WTC11 (cell line): ENCODE results near the gene KAT6B. TPM values are rescaled to one million over a fixed set of nuclear protein-coding genes. Genes with fewer than 3 reads are reported as not detected.

Source experiments
- ATAC-seq: fragments of 200-7000 bp; cut with Tn5 transposase; 2 replicates; pipeline ENCODE4 v1.10.0; 2021; ENCODE audit warnings: mild to moderate bottlenecking, moderate library complexity
- CTCF ChIA-PET: fragments of 300-600 bp; sonication (Branson Sonifier 250); formaldehyde crosslinking; loops from one replicate; lab custom pipeline; 2021; ENCODE audit warnings: antibody characterized with exemption; lab: Charles Lee
- POLR2A ChIA-PET: fragments of 350-600 bp; sonication (Branson Sonifier 250); formaldehyde crosslinking; loops from one replicate; lab custom pipeline; 2021; ENCODE audit warnings: antibody characterized with exemption; lab: Charles Lee
- DNase-seq: peaks from one replicate; pipeline ENCODE4 v3.0.0; 2021; ENCODE audit warnings: low spot score
- H3K27ac Mint-ChIP-seq: 2 replicates; pipeline ENCODE4 v1.8.0; 2021; ENCODE audit warnings: mixed read lengths
- H3K27me3 Mint-ChIP-seq: 2 replicates; pipeline ENCODE4 v1.8.0; 2021; ENCODE audit warnings: low read depth, mild to moderate bottlenecking, moderate library complexity, mixed read lengths
- H3K36me3 Mint-ChIP-seq: 2 replicates; pipeline ENCODE4 v1.8.0; 2021; ENCODE audit warnings: mixed read lengths
- H3K4me1 Mint-ChIP-seq: 2 replicates; pipeline ENCODE4 v1.8.0; 2022; ENCODE audit warnings: mixed read lengths
- H3K4me3 Mint-ChIP-seq: 2 replicates; pipeline ENCODE4 v1.8.0; 2021; ENCODE audit warnings: mild to moderate bottlenecking, moderate library complexity, mixed read lengths
- H3K9me3 Mint-ChIP-seq: 2 replicates; pipeline ENCODE4 v1.8.0; 2021; ENCODE audit warnings: mixed read lengths
- E2F5 ChIP-seq: sonication (generic); formaldehyde crosslinking; IDR thresholded peaks from 2 replicates; pipeline ENCODE4 v1.8.1; 2022; ENCODE audit warnings: mild to moderate bottlenecking, moderate library complexity, missing genetic modification reagents
- ESRRA ChIP-seq: sonication (generic); formaldehyde crosslinking; IDR thresholded peaks from 2 replicates; pipeline ENCODE4 v1.8.1; 2022; ENCODE audit warnings: mild to moderate bottlenecking, missing genetic modification reagents, borderline replicate concordance
- FOXK1 ChIP-seq: sonication (generic); formaldehyde crosslinking; IDR thresholded peaks from 2 replicates; pipeline ENCODE4 v1.8.0; 2022; ENCODE audit warnings: mild to moderate bottlenecking, moderate library complexity, missing genetic modification reagents
- FOXP1 ChIP-seq: sonication (generic); formaldehyde crosslinking; IDR thresholded peaks from 2 replicates; pipeline ENCODE4 v1.8.0; 2022; ENCODE audit warnings: missing genetic modification reagents, mild to moderate bottlenecking, moderate library complexity, borderline replicate concordance
- FOXP4 ChIP-seq: sonication (generic); formaldehyde crosslinking; IDR thresholded peaks from 2 replicates; pipeline ENCODE4 v1.8.0; 2022; ENCODE audit warnings: mild to moderate bottlenecking, missing genetic modification reagents
- GTF2I ChIP-seq: fragments of 250-450 bp; sonication (Bioruptor Pico); conservative IDR thresholded peaks from 2 replicates; pipeline ENCODE4 v1.4.0; 2021; ENCODE audit warnings: mild to moderate bottlenecking
- JAZF1 ChIP-seq: fragments of 250-450 bp; sonication (Bioruptor Pico); IDR thresholded peaks from 2 replicates; pipeline ENCODE4 v1.9.0; 2021; ENCODE audit warnings: moderate library complexity, mild to moderate bottlenecking, inconsistent platforms
- JUN ChIP-seq: sonication (generic); formaldehyde crosslinking; IDR thresholded peaks from 2 replicates; pipeline ENCODE4 v1.8.0; 2023; ENCODE audit warnings: mild to moderate bottlenecking, missing genetic modification reagents
- MYBL2 ChIP-seq: sonication (generic); formaldehyde crosslinking; IDR thresholded peaks from 2 replicates; pipeline ENCODE4 v1.8.1; 2023; ENCODE audit warnings: mild to moderate bottlenecking, moderate library complexity, missing genetic modification reagents
- NR1H2 ChIP-seq: sonication (generic); formaldehyde crosslinking; IDR thresholded peaks from 2 replicates; pipeline ENCODE4 v1.9.0; 2021; ENCODE audit warnings: mild to moderate bottlenecking, moderate library complexity, missing genetic modification reagents
- NR2C2 ChIP-seq: sonication (generic); formaldehyde crosslinking; IDR thresholded peaks from 2 replicates; pipeline ENCODE4 v1.8.0; 2022; ENCODE audit warnings: mild to moderate bottlenecking, missing genetic modification reagents
- ZNF121 ChIP-seq: sonication (generic); formaldehyde crosslinking; IDR thresholded peaks from 2 replicates; pipeline ENCODE4 v1.8.0; 2023; ENCODE audit warnings: missing genetic modification reagents
- ZNF138 ChIP-seq: sonication (generic); formaldehyde crosslinking; conservative IDR thresholded peaks from 2 replicates; pipeline ENCODE4 v1.8.1; 2022; ENCODE audit warnings: mild to moderate bottlenecking, moderate library complexity, missing genetic modification reagents
- ZNF416 ChIP-seq: fragments of 250-450 bp; sonication (Bioruptor Pico); IDR thresholded peaks from 2 replicates; pipeline ENCODE4 v1.9.0; 2021; ENCODE audit warnings: mild to moderate bottlenecking, inconsistent platforms
- ZNF512 ChIP-seq: sonication (generic); formaldehyde crosslinking; IDR thresholded peaks from 2 replicates; pipeline ENCODE4 v1.8.1; 2022; ENCODE audit warnings: missing genetic modification reagents, borderline replicate concordance
- total RNA-seq: library from RNA; stranded (reverse); gene quantifications from 3 replicates; pipeline ENCODE4 v1.2.3, GENCODE V29; 2021
- TF ChIP-seq, protein P1 (sequence below): sonication (generic); formaldehyde crosslinking; IDR thresholded peaks from 2 replicates; pipeline ENCODE4 v1.8.1; 2023; ENCODE audit warnings: mild to moderate bottlenecking, missing genetic modification reagents, borderline replicate concordance
- TF ChIP-seq, protein P2 (sequence below): sonication (generic); formaldehyde crosslinking; IDR thresholded peaks from 2 replicates; pipeline ENCODE4 v1.8.1; 2023; ENCODE audit warnings: mild to moderate bottlenecking, missing genetic modification reagents
- TF ChIP-seq, protein P3 (sequence below): sonication (generic); formaldehyde crosslinking; IDR thresholded peaks from 2 replicates; pipeline ENCODE4 v1.8.0; 2022; ENCODE audit warnings: missing genetic modification reagents

The KAT6B gene
- total RNA-seq, 1 experiment from 2014 or later: 18.5 TPM

DNA sequence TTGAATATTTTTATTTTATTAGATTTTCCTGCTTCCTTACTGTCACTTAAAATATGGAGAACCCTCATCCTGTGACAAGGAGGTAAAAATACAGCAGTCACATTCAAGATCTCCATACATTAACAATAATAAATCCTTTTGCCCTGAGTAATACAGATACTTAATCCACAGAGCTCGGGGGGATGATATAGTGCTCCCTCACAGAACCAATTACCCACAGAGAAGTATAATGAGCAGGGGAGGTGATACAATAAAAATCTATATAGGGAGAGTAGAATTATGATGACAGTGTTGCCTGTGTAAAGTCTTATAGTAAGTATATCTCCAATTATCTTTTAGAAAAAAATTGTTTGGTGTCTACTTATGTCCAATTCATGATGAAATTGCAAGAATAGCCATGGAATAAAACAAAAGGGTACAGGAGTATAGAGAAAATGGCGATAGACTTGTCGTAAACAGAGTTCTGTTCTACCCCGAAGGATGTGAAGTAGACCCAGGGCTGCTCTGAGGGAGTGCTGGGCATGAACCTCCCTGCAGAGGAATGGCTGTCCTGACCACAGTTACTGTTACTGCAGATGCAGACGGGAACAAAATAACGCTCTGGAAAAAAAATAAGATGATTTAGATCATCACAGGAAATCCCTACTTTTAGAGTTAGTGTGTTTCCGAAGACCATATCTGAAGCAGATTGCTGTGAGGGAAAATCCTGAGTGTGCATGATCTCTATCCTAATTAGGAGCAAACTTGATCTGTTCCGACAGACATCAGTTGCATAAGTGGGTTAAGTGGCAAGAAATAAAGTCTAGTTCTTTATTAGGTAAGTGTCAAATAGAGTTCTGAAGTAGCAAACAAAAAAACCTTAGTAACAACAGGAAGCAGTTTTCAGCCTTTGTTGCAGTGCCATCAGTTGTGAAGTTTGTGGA is 123.7 kb downstream of the KAT6B start:
- POLR2A ChIA-PET: interaction anchor here (0.7 kb wide), 1 partner anchor 1763 kb away, joined by 4 read pairs; no protein-coding TSS in a partner anchor
- no peak overlapping the region; the same call in 1 of the 2 replicates for H3K27ac Mint-ChIP-seq
- CTCF ChIA-PET: no interaction called here

More for the DNA sequence above, 123.7 kb downstream of the KAT6B start:
- TF ChIP-seq ZNF512 (CRISPR knock-in tag) (no peak), NR2C2 (no peak), NR1H2 (no peak), ZNF121 (no peak), ZNF138 (no peak), MYBL2 (CRISPR knock-in tag) (no peak), FOXP4 (CRISPR knock-in tag) (no peak), JUN (CRISPR knock-in tag) (no peak), GTF2I (CRISPR knock-in tag) (no peak), ZNF416 (CRISPR knock-in tag) (no peak), ESRRA (no peak), FOXK1 (CRISPR knock-in tag) (no peak), E2F5 (CRISPR knock-in tag) (no peak), JAZF1 (CRISPR knock-in tag) (no peak), FOXP1 (no peak)
- TF ChIP-seq, protein P1, sequence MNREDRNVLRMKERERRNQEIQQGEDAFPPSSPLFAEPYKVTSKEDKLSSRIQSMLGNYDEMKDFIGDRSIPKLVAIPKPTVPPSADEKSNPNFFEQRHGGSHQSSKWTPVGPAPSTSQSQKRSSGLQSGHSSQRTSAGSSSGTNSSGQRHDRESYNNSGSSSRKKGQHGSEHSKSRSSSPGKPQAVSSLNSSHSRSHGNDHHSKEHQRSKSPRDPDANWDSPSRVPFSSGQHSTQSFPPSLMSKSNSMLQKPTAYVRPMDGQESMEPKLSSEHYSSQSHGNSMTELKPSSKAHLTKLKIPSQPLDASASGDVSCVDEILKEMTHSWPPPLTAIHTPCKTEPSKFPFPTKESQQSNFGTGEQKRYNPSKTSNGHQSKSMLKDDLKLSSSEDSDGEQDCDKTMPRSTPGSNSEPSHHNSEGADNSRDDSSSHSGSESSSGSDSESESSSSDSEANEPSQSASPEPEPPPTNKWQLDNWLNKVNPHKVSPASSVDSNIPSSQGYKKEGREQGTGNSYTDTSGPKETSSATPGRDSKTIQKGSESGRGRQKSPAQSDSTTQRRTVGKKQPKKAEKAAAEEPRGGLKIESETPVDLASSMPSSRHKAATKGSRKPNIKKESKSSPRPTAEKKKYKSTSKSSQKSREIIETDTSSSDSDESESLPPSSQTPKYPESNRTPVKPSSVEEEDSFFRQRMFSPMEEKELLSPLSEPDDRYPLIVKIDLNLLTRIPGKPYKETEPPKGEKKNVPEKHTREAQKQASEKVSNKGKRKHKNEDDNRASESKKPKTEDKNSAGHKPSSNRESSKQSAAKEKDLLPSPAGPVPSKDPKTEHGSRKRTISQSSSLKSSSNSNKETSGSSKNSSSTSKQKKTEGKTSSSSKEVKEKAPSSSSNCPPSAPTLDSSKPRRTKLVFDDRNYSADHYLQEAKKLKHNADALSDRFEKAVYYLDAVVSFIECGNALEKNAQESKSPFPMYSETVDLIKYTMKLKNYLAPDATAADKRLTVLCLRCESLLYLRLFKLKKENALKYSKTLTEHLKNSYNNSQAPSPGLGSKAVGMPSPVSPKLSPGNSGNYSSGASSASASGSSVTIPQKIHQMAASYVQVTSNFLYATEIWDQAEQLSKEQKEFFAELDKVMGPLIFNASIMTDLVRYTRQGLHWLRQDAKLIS (CRISPR knock-in tag): no peak
- TF ChIP-seq, protein P2, sequence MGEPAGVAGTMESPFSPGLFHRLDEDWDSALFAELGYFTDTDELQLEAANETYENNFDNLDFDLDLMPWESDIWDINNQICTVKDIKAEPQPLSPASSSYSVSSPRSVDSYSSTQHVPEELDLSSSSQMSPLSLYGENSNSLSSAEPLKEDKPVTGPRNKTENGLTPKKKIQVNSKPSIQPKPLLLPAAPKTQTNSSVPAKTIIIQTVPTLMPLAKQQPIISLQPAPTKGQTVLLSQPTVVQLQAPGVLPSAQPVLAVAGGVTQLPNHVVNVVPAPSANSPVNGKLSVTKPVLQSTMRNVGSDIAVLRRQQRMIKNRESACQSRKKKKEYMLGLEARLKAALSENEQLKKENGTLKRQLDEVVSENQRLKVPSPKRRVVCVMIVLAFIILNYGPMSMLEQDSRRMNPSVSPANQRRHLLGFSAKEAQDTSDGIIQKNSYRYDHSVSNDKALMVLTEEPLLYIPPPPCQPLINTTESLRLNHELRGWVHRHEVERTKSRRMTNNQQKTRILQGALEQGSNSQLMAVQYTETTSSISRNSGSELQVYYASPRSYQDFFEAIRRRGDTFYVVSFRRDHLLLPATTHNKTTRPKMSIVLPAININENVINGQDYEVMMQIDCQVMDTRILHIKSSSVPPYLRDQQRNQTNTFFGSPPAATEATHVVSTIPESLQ (CRISPR knock-in tag): no peak
- TF ChIP-seq, protein P3, sequence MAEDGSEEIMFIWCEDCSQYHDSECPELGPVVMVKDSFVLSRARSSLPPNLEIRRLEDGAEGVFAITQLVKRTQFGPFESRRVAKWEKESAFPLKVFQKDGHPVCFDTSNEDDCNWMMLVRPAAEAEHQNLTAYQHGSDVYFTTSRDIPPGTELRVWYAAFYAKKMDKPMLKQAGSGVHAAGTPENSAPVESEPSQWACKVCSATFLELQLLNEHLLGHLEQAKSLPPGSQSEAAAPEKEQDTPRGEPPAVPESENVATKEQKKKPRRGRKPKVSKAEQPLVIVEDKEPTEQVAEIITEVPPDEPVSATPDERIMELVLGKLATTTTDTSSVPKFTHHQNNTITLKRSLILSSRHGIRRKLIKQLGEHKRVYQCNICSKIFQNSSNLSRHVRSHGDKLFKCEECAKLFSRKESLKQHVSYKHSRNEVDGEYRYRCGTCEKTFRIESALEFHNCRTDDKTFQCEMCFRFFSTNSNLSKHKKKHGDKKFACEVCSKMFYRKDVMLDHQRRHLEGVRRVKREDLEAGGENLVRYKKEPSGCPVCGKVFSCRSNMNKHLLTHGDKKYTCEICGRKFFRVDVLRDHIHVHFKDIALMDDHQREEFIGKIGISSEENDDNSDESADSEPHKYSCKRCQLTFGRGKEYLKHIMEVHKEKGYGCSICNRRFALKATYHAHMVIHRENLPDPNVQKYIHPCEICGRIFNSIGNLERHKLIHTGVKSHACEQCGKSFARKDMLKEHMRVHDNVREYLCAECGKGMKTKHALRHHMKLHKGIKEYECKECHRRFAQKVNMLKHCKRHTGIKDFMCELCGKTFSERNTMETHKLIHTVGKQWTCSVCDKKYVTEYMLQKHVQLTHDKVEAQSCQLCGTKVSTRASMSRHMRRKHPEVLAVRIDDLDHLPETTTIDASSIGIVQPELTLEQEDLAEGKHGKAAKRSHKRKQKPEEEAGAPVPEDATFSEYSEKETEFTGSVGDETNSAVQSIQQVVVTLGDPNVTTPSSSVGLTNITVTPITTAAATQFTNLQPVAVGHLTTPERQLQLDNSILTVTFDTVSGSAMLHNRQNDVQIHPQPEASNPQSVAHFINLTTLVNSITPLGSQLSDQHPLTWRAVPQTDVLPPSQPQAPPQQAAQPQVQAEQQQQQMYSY: no peak
- no peak overlapping the region for H3K4me3 Mint-ChIP-seq
- H3K27me3 Mint-ChIP-seq: no peaks in the 10 kb centered on the region
- peaks cover 21% of the 10 kb centered on the region for H3K4me1 Mint-ChIP-seq
- no peaks in the 10 kb centered on the region for H3K36me3 Mint-ChIP-seq
- ATAC-seq: no peak
- H3K9me3 Mint-ChIP-seq: no peaks in the 10 kb centered on the region
- no peak for DNase-seq
